Gastrocnemius medialis (tissue), 4 donors: ENCODE measurements around the gene INF2. TPM values are rescaled to one million over a fixed set of nuclear protein-coding genes. Genes with fewer than 3 reads are reported as not detected.
A peak's percentile ranks its signal among the peaks of the same experiment; 100 is the strongest.

ENCODE experiments used
- ATAC-seq, 2 donors: fragments of 150-250 bp; one replicate each; pipeline ENCODE4 v1.9.1; 2016
- DNase-seq, 2 donors: peaks; one replicate each; pipeline ENCODE4 v3.0.0-alpha.2; 2019
- H3K27ac ChIP-seq, 4 donors: fragments of 200-600 bp; sonication (generic); 1 replicate in 1 of 4; 2 replicates in 3 of 4; pipeline ENCODE4 v1.5.1; 2016 to 2018; ENCODE audit warnings: mild to moderate bottlenecking in 2 of 4, moderate library complexity in 1 of 4
- H3K27me3 ChIP-seq, 3 donors: fragments of 200-600 bp; sonication (generic) in 2 of 3; 1 replicate in 1 of 3; 2 replicates in 2 of 3; pipeline versions ENCODE4 v1.5.1 to v1.6.0; 2016 to 2019; ENCODE audit warnings: mild to moderate bottlenecking in 1 of 3, moderate library complexity in 1 of 3
- H3K36me3 ChIP-seq, 2 donors: fragments of 200-600 bp; sonication (generic) in 1 of 2; one replicate each; pipeline ENCODE4 v1.5.1; 2017 to 2018
- H3K4me1 ChIP-seq, 2 donors: fragments of 200-600 bp; sonication (generic) in 1 of 2; one replicate each; pipeline ENCODE4 v1.5.1; 2016 to 2017; ENCODE audit warnings: mild to moderate bottlenecking in 2 of 2
- H3K4me3 ChIP-seq, 4 donors: fragments of 200-600 bp; sonication (generic) in 3 of 4; 1 replicate in 1 of 4; 2 replicates in 3 of 4; pipeline ENCODE4 v1.5.1; 2016 to 2019; ENCODE audit warnings: mild to moderate bottlenecking in 2 of 4
- H3K9me3 ChIP-seq, 3 donors: fragments of 200-600 bp; sonication (generic) in 2 of 3; 1 replicate in 1 of 3; 2 replicates in 2 of 3; pipeline ENCODE4 v1.5.1; 2016 to 2019
- POLR2A ChIP-seq, 2 donors: fragments of 450-650 bp; IDR thresholded peaks; one replicate each; pipeline ENCODE4 v1.6.1; 2017; ENCODE audit warnings: antibody characterized with exemption in 2 of 2, mild to moderate bottlenecking in 2 of 2, moderate library complexity in 2 of 2
- in situ Hi-C, 4 donors: fragments of 200-750 bp; cut with MboI; loops; one replicate each; pipeline versions ENCODE4 v1.15.0 to v1.8.0; 2017; ENCODE audit warnings: low sequenced_read_pairs in 4 of 4
- intact Hi-C: fragments of 100-400 bp; cut with DNase I; formaldehyde crosslinking; loops from one replicate; pipeline ENCODE4 v1.15.1; 2023; ENCODE audit warnings: low total_unique reads
- total RNA-seq, 4 donors: library from RNA; depleted of rRNA; stranded (reverse); fragments of >200 nt; gene quantifications; one replicate each; pipeline versions ENCODE4 v1.1.0 to v1.2.3, GENCODE V29; 2016
- TF ChIP-seq, protein P1 (sequence below), 5 experiments: fragments of 450-650 bp in 3 of 5; fragments of 200-600 bp in 2 of 5; sonication (generic) in 2 of 5; IDR thresholded peaks in 4 of 5; conservative IDR thresholded peaks in 1 of 5; 1 replicate in 4 of 5; 2 replicates in 1 of 5; pipeline ENCODE4 v1.5.1; 2016 to 2019; ENCODE audit warnings: antibody characterized with exemption in 5 of 5, mild to moderate bottlenecking in 3 of 5, moderate library complexity in 3 of 5

INF2 gene
- total RNA-seq, 4 donors from 2014 or later, result 11.6 to 34.6 (median 19.7) TPM

DNA sequence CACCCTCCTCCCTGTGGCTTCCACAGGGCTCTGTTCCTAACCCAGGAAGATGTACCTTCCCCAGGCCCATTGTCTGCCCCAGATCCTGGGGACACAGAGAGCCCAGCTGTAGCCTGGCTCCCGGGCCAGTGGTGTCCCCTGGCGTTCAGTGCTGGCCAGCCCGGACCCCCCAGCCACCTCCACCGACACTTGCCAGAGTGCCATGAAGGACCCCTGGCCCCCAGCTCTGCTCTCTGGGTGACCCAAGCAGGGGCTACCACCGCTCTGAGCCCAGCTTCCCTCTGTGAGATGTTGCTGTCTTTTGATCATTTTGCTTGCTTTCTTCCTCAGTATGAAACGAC lies 6.2 kb downstream of the INF2 start:
- H3K4me3 ChIP-seq, result peak overlapping the region in 1 of 4 donors; percentile 1
- peaks cover 20 to 31% of the 10 kb centered on the region in 2 donors for H3K4me1 ChIP-seq
- ATAC-seq (peak in 1 of 2 donors; percentile 14), DNase-seq (no peak)
- no peak for TF ChIP-seq POLR2A (IDR thresholded peaks at IDR 0.05)
- TF ChIP-seq, protein P1, sequence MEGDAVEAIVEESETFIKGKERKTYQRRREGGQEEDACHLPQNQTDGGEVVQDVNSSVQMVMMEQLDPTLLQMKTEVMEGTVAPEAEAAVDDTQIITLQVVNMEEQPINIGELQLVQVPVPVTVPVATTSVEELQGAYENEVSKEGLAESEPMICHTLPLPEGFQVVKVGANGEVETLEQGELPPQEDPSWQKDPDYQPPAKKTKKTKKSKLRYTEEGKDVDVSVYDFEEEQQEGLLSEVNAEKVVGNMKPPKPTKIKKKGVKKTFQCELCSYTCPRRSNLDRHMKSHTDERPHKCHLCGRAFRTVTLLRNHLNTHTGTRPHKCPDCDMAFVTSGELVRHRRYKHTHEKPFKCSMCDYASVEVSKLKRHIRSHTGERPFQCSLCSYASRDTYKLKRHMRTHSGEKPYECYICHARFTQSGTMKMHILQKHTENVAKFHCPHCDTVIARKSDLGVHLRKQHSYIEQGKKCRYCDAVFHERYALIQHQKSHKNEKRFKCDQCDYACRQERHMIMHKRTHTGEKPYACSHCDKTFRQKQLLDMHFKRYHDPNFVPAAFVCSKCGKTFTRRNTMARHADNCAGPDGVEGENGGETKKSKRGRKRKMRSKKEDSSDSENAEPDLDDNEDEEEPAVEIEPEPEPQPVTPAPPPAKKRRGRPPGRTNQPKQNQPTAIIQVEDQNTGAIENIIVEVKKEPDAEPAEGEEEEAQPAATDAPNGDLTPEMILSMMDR (IDR thresholded peaks at IDR 0.05 in 4 of 5, conservative IDR thresholded peaks at IDR 0.05 in 1 of 5), result peak in 1 of 5 experiments; percentile 33
- no peaks in the 10 kb centered on the region for H3K9me3 ChIP-seq
- in situ Hi-C loops (no loop called here), intact Hi-C loops (no loop called here)
- no peaks in the 10 kb centered on the region for H3K27me3 ChIP-seq
- H3K36me3 ChIP-seq, result no peaks in the 10 kb centered on the region
- peak overlapping the region; percentile 41 to 67 (median 62) for H3K27ac ChIP-seq

DNA sequence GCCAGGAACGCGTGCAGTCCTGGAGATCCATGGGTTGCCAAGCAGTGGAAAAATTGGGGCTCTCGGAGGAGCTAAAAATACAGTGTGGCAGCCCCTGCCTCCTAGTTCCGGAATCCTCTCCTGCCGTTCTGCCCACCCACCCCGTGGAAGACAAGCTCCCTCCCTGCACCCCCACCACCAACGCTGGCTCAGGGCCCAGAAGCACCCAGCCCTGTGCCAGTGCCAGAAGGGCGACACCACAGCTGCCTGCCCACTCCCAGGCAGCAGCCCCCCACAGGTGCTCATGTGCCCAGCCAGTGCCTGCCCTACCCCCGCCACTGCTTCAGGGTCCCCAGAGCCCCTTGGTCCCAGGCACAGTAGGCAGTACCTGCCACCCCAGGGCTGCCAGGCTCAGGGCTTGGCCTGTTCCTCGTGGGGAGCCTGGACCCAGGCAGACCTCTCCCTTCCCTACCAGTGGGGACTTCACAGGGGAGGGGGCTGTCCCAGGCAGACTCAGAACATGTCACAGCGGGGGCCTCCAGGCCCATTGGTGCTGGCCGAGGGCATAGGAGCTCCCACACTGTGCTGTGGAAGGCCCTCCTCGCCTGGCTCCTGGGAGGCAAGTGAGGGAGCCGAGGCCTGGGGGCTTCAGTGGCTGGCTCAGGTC lies 7.4 kb downstream of the INF2 start:
- Histone ChIP-seq H3K27ac (peak overlapping the region in 2 of 4 donors; percentile 20 to 53), H3K36me3 (no peaks in the 10 kb centered on the region), H3K9me3 (no peaks in the 10 kb centered on the region), H3K4me1 (peaks cover 12 to 21% of the 10 kb centered on the region in 2 donors), H3K4me3 (no peak overlapping the region), H3K27me3 (no peaks in the 10 kb centered on the region)
- DNase-seq, result no peak
- intact Hi-C loops (no loop called here), in situ Hi-C loops (no loop called here)
- ATAC-seq, result no peak
- TF ChIP-seq, protein P1 (IDR thresholded peaks at IDR 0.05 in 4 of 5, conservative IDR thresholded peaks at IDR 0.05 in 1 of 5), result no peak
- TF ChIP-seq POLR2A (IDR thresholded peaks at IDR 0.05), result no peak

DNA sequence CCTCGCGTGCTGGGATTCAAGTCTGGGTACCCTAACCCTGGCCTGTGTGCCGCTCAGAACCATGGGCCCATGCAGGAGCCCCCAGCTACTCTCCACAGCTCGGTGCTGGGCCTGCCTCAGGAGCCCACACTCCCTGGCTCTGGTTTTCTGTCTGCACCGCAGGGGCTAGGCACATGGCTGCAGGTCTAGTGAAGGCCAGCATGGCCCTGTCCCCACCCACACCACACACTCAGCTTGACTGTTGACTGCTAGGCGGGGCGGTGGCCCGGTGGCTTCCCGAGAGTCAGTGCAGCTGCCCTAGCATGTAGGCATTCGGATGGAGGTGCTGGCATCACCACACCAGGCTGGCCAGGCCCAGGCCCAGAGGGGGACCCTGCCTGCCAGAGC lies 7.9 kb downstream of the INF2 start:
- in situ Hi-C loops (no loop called here), intact Hi-C loops (no loop called here)
- no peaks in the 10 kb centered on the region for H3K27me3 ChIP-seq
- DNase-seq, result no peak
- TF ChIP-seq, protein P1 (IDR thresholded peaks at IDR 0.05 in 4 of 5, conservative IDR thresholded peaks at IDR 0.05 in 1 of 5), result no peak
- no peak for TF ChIP-seq POLR2A (IDR thresholded peaks at IDR 0.05)
- no peak for ATAC-seq
- H3K4me3 ChIP-seq, result no peak overlapping the region
- H3K36me3 ChIP-seq, result no peaks in the 10 kb centered on the region
- no peaks in the 10 kb centered on the region for H3K9me3 ChIP-seq
- peak overlapping the region in 1 of 4 donors; percentile 53 for H3K27ac ChIP-seq
- peaks cover 12 to 21% of the 10 kb centered on the region in 2 donors for H3K4me1 ChIP-seq

- DNase-seq, result no peak
- Histone ChIP-seq H3K4me3 (no peak overlapping the region), H3K4me1 (peaks cover 12 to 21% of the 10 kb centered on the region in 2 donors), H3K9me3 (no peaks in the 10 kb centered on the region), H3K27ac (peak overlapping the region in 2 of 4 donors; percentile 16 to 53), H3K36me3 (no peaks in the 10 kb centered on the region), H3K27me3 (no peaks in the 10 kb centered on the region)
- no peak for ATAC-seq
- intact Hi-C loops (no loop called here), in situ Hi-C loops (no loop called here)
- no peak for TF ChIP-seq POLR2A (IDR thresholded peaks at IDR 0.05)
- TF ChIP-seq, protein P1 (IDR thresholded peaks at IDR 0.05 in 4 of 5, conservative IDR thresholded peaks at IDR 0.05 in 1 of 5), result no peak
These were observed 8.6 kb downstream of the INF2 start for GRCh38 chr14:104697892-104698583.
